HG02763 (cell line): ENCODE results near the gene CA12.

Experiments
- ATAC-seq: cut with Tn5 transposase; IDR thresholded peaks from one replicate; pipeline ENCODE4 v1.9.1; 2021; ENCODE audit warnings: mild to moderate bottlenecking, moderate library complexity; ENCODE audit not compliant: unreplicated experiment

Gene CA12

GRCh38 chr15:63312286-63312685 lies 69.4 kb downstream of the CA12 start:
- no peak for ATAC-seq

- ATAC-seq: no peak
Observed at GRCh38 chr15:63310646-63311045, 71.0 kb downstream of the CA12 start.

GRCh38 chr15:63308947-63309346 lies 72.7 kb downstream of the CA12 start:
- no peak for ATAC-seq

- ATAC-seq: no peak
Observed at GRCh38 chr15:63308491-63308890, 73.2 kb downstream of the CA12 start.

GRCh38 chr15:63306492-63307073 lies 75.1 kb downstream of the CA12 start:
- no peak for ATAC-seq

- no peak for ATAC-seq
Observed at GRCh38 chr15:63305260-63305659, 76.4 kb downstream of the CA12 start.

- ATAC-seq: no peak
Observed at GRCh38 chr15:63301088-63301487, 80.6 kb downstream of the CA12 start.

GRCh38 chr15:63299943-63300575 lies 81.6 kb downstream of the CA12 start:
- no peak for ATAC-seq

- ATAC-seq: no peak
Observed at GRCh38 chr15:63296195-63296594, 85.5 kb downstream of the CA12 start.

GRCh38 chr15:63295341-63295740 lies 86.3 kb downstream of the CA12 start:
- ATAC-seq: no peak

- ATAC-seq: no peak
Observed at GRCh38 chr15:63294359-63294758, 87.3 kb downstream of the CA12 start.

- ATAC-seq: no peak
Observed at GRCh38 chr15:63292771-63293170, 88.9 kb downstream of the CA12 start.

GRCh38 chr15:63292241-63292640 lies 89.4 kb downstream of the CA12 start:
- no peak for ATAC-seq

- ATAC-seq: no peak
Observed at GRCh38 chr15:63291507-63291906, 90.1 kb downstream of the CA12 start.

- ATAC-seq: no peak
Observed at GRCh38 chr15:63288778-63289378, 92.8 kb downstream of the CA12 start.

- no peak for ATAC-seq
Observed at GRCh38 chr15:63288342-63288741, 93.3 kb downstream of the CA12 start.

GRCh38 chr15:63287109-63287508 lies 94.5 kb downstream of the CA12 start:
- ATAC-seq: no peak

GRCh38 chr15:63284335-63284734 lies 97.3 kb downstream of the CA12 start:
- no peak for ATAC-seq

GRCh38 chr15:63283126-63283525 lies 98.5 kb downstream of the CA12 start:
- ATAC-seq: no peak

GRCh38 chr15:63277893-63278456 lies 103.7 kb downstream of the CA12 start:
- no peak for ATAC-seq

GRCh38 chr15:63277038-63277892 lies 104.4 kb downstream of the CA12 start, which contains the start of gene APH1B:
Gene APH1B, plus strand, starts transcription at chr15:63277605. Its CDS starts 19 bp downstream, at chr15:63277624.
- ATAC-seq: peak; percentile 71
